Right renal cortex interstitium (tissue), 3 donors: ENCODE results near the gene TTC7B. TPM values are rescaled to one million over a fixed set of nuclear protein-coding genes. Genes with fewer than 3 reads are reported as not detected.

ENCODE experiments used
- polyA plus RNA-seq, 3 donors: library from polyadenylated mRNA; unstranded; fragments of 120-200 nt; gene quantifications; one replicate each; pipeline ENCODE4 v1.2.1, GENCODE V29; 2013; ENCODE audit not compliant: insufficient read length in 3 of 3

TTC7B gene
- polyA plus RNA-seq, 3 donors: 45.1 to 51.3 (median 45.2) TPM

Other genes with a start within 250 kb of the TTC7B start
- 1 to 10 TPM; 7.7 to 8.8 (median 8.1) TPM for gene RPS6KA5, start 244.2 kb upstream of the TTC7B start, polyA plus RNA-seq